HepG2 (cell line): Measurements from ENCODE around the gene OSBPL8. TPM values are rescaled to one million over a fixed set of nuclear protein-coding genes. Genes with fewer than 3 reads are reported as not detected.
A peak's percentile ranks its signal among the peaks of the same experiment; 100 is the strongest.

Experiments used
- DR1 ChIP-seq: sonication (generic); formaldehyde crosslinking; IDR thresholded peaks from 2 replicates; pipeline ENCODE4 v1.8.0; 2021; ENCODE audit warnings: mild to moderate bottlenecking, missing genetic modification reagents, inconsistent platforms
- EEA1 ChIP-seq: sonication (generic); formaldehyde crosslinking; IDR thresholded peaks from 2 replicates; pipeline ENCODE4 v1.5.1; 2020; ENCODE audit warnings: mild to moderate bottlenecking, missing genetic modification reagents, borderline replicate concordance
- FLYWCH1 ChIP-seq: sonication (generic); formaldehyde crosslinking; IDR thresholded peaks from 2 replicates; pipeline ENCODE4 v1.8.1; 2023; ENCODE audit warnings: mild to moderate bottlenecking, missing genetic modification reagents
- HMG20A ChIP-seq: IDR thresholded peaks from 2 replicates; pipeline ENCODE4 v1.6.1; 2016; ENCODE audit warnings: borderline replicate concordance
- HNRNPH1 ChIP-seq: fragments of 200-400 bp; formaldehyde crosslinking; optimal IDR thresholded peaks from 2 replicates; pipeline ENCODE3; 2017; ENCODE audit warnings: mild to moderate bottlenecking, low read depth, low read length
- IRX3 ChIP-seq: sonication (generic); formaldehyde crosslinking; IDR thresholded peaks from 2 replicates; pipeline ENCODE4 v1.8.1; 2023; ENCODE audit warnings: mild to moderate bottlenecking, low read depth, missing genetic modification reagents, borderline replicate concordance
- MAFK ChIP-seq, 2 experiments: IDR thresholded peaks in 1 of 2; conservative IDR thresholded peaks in 1 of 2; 2 replicates each; pipeline ENCODE4 v1.6.1; 2011; ENCODE audit warnings: improper control_type of control experiment in 2 of 2, low read length in 2 of 2
- MBNL3 ChIP-seq: fragments of 250-450 bp; sonication (Bioruptor Pico); conservative IDR thresholded peaks from 2 replicates; pipeline ENCODE4 v1.8.0; 2022; ENCODE audit warnings: mild to moderate bottlenecking, inconsistent platforms
- MEF2D ChIP-seq: sonication (generic); formaldehyde crosslinking; IDR thresholded peaks from 2 replicates; pipeline ENCODE4 v1.5.1; 2020; ENCODE audit warnings: mild to moderate bottlenecking, missing genetic modification reagents
- NR2F1 ChIP-seq, 2 experiments: fragments of 450-650 bp in 1 of 2; formaldehyde crosslinking in 1 of 2; IDR thresholded peaks; 2 replicates each; pipeline versions ENCODE4 v1.5.0 to v1.6.1; 2016 to 2020; ENCODE audit warnings: mild to moderate bottlenecking in 1 of 2, missing compliant biosample characterization in 1 of 2, missing genetic modification reagents in 1 of 2, moderate library complexity in 1 of 2
- ONECUT2 ChIP-seq: sonication (generic); formaldehyde crosslinking; IDR thresholded peaks from 2 replicates; pipeline ENCODE4 v1.4.0; 2020; ENCODE audit warnings: missing genetic modification reagents
- PITX1 ChIP-seq: sonication (generic); formaldehyde crosslinking; IDR thresholded peaks from 2 replicates; pipeline ENCODE4 v1.5.1; 2020; ENCODE audit warnings: mild to moderate bottlenecking, missing genetic modification reagents
- SIX4 ChIP-seq: sonication (generic); formaldehyde crosslinking; IDR thresholded peaks from 2 replicates; pipeline ENCODE4 v1.4.0; 2020; ENCODE audit warnings: missing genetic modification reagents
- ZBTB25 ChIP-seq: IDR thresholded peaks from 2 replicates; pipeline ENCODE4 v1.6.1; 2018; ENCODE audit warnings: missing genetic modification reagents
- ZBTB7B ChIP-seq: sonication (generic); formaldehyde crosslinking; IDR thresholded peaks from 2 replicates; pipeline ENCODE4 v1.4.0; 2020; ENCODE audit warnings: missing genetic modification reagents
- ZFP41 ChIP-seq: sonication (generic); formaldehyde crosslinking; IDR thresholded peaks from 2 replicates; pipeline ENCODE4 v1.4.0; 2020; ENCODE audit warnings: mild to moderate bottlenecking, missing genetic modification reagents, borderline replicate concordance
- ZNF484 ChIP-seq: sonication (generic); formaldehyde crosslinking; IDR thresholded peaks from 2 replicates; pipeline ENCODE4 v1.5.1; 2020; ENCODE audit warnings: mild to moderate bottlenecking, low read depth, missing genetic modification reagents, borderline replicate concordance
- ZNF530 ChIP-seq: sonication (generic); formaldehyde crosslinking; IDR thresholded peaks from 2 replicates; pipeline ENCODE4 v1.5.0; 2020; ENCODE audit warnings: low read depth, mild to moderate bottlenecking, missing genetic modification reagents
- ZNF746 ChIP-seq: sonication (generic); formaldehyde crosslinking; IDR thresholded peaks from 2 replicates; pipeline ENCODE4 v1.8.0; 2022; ENCODE audit warnings: mild to moderate bottlenecking, missing genetic modification reagents
- polyA plus RNA-seq, 8 experiments: library from polyadenylated mRNA; depleted of rRNA in 3 of 8; stranded (reverse) in 7 of 8; unstranded in 1 of 8; fragments of >200 nt; fragmentation: Illumina TruSeq in 4 of 8; extraction: Trizol in 4 of 8; gene quantifications; 2 replicates each; pipeline versions ENCODE4 v1.2.1 to v1.2.3, GENCODE V29; 2011 to 2016; ENCODE audit warnings: low read depth in 4 of 8, missing spikeins in 1 of 8, mixed read lengths in 1 of 8; ENCODE audit not compliant: insufficient read depth in 1 of 8
- total RNA-seq, 5 experiments: library from RNA; depleted of rRNA; stranded (reverse); fragments of >200 nt; fragmentation: Illumina TruSeq; extraction: Trizol; gene quantifications; 2 replicates each; pipeline ENCODE4 v1.2.3, GENCODE V29; 2016; ENCODE audit warnings: low read depth in 1 of 5
- TF ChIP-seq, protein P1 (sequence below): sonication (generic); formaldehyde crosslinking; IDR thresholded peaks from 2 replicates; pipeline ENCODE4 v1.5.0; 2020; ENCODE audit warnings: mild to moderate bottlenecking, missing genetic modification reagents
- TF ChIP-seq, protein P2 (sequence below): sonication (generic); formaldehyde crosslinking; IDR thresholded peaks from 2 replicates; pipeline ENCODE4 v1.4.0; 2020; ENCODE audit warnings: missing genetic modification reagents

OSBPL8 gene
- total and polyA plus RNA-seq, 2 of the 13 experiments (the other 11 are each of a cell fraction or from before 2014, with no cell fraction given), result 11.0 to 33.9 TPM

DNA sequence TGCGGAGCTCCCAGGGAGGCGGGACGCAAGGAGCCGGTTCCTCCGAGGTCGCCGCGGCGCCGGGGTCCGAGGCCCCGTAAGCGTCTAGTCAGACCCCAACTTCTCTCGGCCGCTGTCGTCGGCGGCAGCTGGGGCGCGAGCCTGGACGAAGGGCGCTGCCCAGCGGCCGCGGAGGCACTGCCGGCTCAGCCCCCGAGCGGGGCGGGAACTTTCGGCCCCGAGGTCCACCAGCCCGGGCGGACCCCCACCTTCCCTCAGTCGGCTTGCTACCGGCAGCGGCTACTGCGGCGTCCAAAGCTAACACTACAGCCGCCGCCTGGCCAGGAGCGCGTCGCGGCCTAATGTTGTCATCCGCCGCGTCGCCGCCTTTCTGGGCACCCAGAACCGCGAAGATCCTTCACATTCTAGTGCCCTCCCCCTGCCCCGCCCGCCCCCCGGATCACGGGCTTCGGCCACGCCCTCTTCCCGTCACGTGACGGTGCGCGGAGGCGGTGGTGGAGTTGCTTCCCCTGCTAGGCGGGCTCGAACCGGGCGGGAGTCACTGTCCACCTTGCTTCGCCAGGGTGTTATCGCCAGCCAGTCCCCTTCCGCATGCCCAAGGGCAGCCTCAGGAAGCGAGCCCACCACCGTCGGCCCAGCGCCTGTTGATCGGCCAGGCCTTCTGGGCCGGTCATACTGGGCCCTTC lies at the start of gene OSBPL8 (continued):
- TF ChIP-seq MBNL3 (CRISPR knock-in tag) (no peak), MEF2D (peak; percentile 89), ZNF746 (CRISPR knock-in tag) (peak; percentile 57; the same call in 1 of the 2 replicates), FLYWCH1 (no peak), ZBTB25 (CRISPR knock-in tag) (peak; percentile 85; the same call in 1 of the 2 replicates), DR1 (peak; percentile 94), ZFP41 (CRISPR knock-in tag) (no peak), MAFK (conservative IDR thresholded peaks at IDR 0.05 in 1 of 2, IDR thresholded peaks at IDR 0.05 in 1 of 2; ENCODE audit: low read length in 2 of 2) (no peak), NR2F1 (CRISPR knock-in tag; IDR thresholded peaks at IDR 0.05) (no peak), SIX4 (CRISPR knock-in tag) (no peak; the same call in 1 of the 2 replicates), HNRNPH1 (no peak), ZBTB7B (peak; percentile 83), PITX1 (0 out of 2 replicates have a peak, but pooled peaks have one; percentile 50), IRX3 (CRISPR knock-in tag) (no peak), EEA1 (CRISPR knock-in tag) (no peak), ONECUT2 (CRISPR knock-in tag) (no peak), HMG20A (no peak; the same call in 1 of the 2 replicates), ZNF530 (no peak), ZNF484 (CRISPR knock-in tag) (no peak)
- TF ChIP-seq, protein P1, sequence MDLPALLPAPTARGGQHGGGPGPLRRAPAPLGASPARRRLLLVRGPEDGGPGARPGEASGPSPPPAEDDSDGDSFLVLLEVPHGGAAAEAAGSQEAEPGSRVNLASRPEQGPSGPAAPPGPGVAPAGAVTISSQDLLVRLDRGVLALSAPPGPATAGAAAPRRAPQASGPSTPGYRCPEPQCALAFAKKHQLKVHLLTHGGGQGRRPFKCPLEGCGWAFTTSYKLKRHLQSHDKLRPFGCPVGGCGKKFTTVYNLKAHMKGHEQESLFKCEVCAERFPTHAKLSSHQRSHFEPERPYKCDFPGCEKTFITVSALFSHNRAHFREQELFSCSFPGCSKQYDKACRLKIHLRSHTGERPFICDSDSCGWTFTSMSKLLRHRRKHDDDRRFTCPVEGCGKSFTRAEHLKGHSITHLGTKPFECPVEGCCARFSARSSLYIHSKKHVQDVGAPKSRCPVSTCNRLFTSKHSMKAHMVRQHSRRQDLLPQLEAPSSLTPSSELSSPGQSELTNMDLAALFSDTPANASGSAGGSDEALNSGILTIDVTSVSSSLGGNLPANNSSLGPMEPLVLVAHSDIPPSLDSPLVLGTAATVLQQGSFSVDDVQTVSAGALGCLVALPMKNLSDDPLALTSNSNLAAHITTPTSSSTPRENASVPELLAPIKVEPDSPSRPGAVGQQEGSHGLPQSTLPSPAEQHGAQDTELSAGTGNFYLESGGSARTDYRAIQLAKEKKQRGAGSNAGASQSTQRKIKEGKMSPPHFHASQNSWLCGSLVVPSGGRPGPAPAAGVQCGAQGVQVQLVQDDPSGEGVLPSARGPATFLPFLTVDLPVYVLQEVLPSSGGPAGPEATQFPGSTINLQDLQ (CRISPR knock-in tag), result no peak
- TF ChIP-seq, protein P2, sequence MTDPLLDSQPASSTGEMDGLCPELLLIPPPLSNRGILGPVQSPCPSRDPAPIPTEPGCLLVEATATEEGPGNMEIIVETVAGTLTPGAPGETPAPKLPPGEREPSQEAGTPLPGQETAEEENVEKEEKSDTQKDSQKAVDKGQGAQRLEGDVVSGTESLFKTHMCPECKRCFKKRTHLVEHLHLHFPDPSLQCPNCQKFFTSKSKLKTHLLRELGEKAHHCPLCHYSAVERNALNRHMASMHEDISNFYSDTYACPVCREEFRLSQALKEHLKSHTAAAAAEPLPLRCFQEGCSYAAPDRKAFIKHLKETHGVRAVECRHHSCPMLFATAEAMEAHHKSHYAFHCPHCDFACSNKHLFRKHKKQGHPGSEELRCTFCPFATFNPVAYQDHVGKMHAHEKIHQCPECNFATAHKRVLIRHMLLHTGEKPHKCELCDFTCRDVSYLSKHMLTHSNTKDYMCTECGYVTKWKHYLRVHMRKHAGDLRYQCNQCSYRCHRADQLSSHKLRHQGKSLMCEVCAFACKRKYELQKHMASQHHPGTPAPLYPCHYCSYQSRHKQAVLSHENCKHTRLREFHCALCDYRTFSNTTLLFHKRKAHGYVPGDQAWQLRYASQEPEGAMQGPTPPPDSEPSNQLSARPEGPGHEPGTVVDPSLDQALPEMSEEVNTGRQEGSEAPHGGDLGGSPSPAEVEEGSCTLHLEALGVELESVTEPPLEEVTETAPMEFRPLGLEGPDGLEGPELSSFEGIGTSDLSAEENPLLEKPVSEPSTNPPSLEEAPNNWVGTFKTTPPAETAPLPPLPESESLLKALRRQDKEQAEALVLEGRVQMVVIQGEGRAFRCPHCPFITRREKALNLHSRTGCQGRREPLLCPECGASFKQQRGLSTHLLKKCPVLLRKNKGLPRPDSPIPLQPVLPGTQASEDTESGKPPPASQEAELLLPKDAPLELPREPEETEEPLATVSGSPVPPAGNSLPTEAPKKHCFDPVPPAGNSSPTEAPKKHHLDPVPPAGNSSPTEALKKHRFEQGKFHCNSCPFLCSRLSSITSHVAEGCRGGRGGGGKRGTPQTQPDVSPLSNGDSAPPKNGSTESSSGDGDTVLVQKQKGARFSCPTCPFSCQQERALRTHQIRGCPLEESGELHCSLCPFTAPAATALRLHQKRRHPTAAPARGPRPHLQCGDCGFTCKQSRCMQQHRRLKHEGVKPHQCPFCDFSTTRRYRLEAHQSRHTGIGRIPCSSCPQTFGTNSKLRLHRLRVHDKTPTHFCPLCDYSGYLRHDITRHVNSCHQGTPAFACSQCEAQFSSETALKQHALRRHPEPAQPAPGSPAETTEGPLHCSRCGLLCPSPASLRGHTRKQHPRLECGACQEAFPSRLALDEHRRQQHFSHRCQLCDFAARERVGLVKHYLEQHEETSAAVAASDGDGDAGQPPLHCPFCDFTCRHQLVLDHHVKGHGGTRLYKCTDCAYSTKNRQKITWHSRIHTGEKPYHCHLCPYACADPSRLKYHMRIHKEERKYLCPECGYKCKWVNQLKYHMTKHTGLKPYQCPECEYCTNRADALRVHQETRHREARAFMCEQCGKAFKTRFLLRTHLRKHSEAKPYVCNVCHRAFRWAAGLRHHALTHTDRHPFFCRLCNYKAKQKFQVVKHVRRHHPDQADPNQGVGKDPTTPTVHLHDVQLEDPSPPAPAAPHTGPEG (CRISPR knock-in tag), result peak; percentile 86; the same call in 1 of the 2 replicates
